Spleen (tissue), 10 donors: ENCODE data around the gene LYRM7. TPM values are rescaled to one million over a fixed set of nuclear protein-coding genes. Genes with fewer than 3 reads are reported as not detected.

Source experiments
- polyA plus RNA-seq, 3 donors: library from polyadenylated mRNA; stranded (reverse); fragments of 200-250 nt; gene quantifications; one replicate each; pipeline ENCODE4 v1.2.1, GENCODE V29; 2013
- total RNA-seq, 7 donors: library from RNA; depleted of rRNA in 3 of 7; stranded (reverse); fragments of >200 nt in 3 of 7; fragmentation: NEBNext Ultra II Directional in 4 of 7; extraction: Animal tissue kit (Norgen Biotek cat#: 25700) in 4 of 7; gene quantifications; one replicate each; pipeline versions ENCODE4 v1.1.0 to v1.2.1, GENCODE V29; 2016 to 2021
- donor health status: healthy with polysubstance abuse.
- donor health status: DM: no; HTN: no; CAD: no; lungs with moderate emphysema.
- donor health status: DM: no; HTN: no; CAD: no.
- donor health status: Bipolar disorder and iron deficiency.
- donor health status: healthy.
- donor health status: DM: no; HTN: no; CAD: no.
- donor health status: DM: yes; HTN: yes; CAD: no.

LYRM7 gene
- total and polyA plus RNA-seq, 10 donors: 3.2 to 13.3 (median 9.0) TPM

Other genes starting within 250 kb of the LYRM7 start
- 100 to 1,000 TPM; 130 to 185 (median 155) TPM for gene HINT1, start 5.7 kb upstream of the LYRM7 start, total RNA-seq
- gene HINT1, start 5.7 kb upstream of the LYRM7 start, polyA plus RNA-seq: 100 to 1,000 TPM; 298 to 424 (median 364) TPM
- gene CDC42SE2, start 93.1 kb downstream of the LYRM7 start, total RNA-seq: 100 to 1,000 TPM in 5 of 7 donors, 10 to 100 TPM in 2; 85.3 to 128 (median 113) TPM
- gene CDC42SE2, start 93.1 kb downstream of the LYRM7 start, polyA plus RNA-seq: 10 to 100 TPM; 49.6 to 64.6 (median 56.7) TPM